Lower leg skin (tissue), 3 donors: Measurements from ENCODE around the gene MAP3K5.

Source experiments
- CTCF ChIP-seq, 3 donors: fragments of 450-650 bp; IDR thresholded peaks; one replicate each; pipeline ENCODE4 v1.5.1; 2016; ENCODE audit warnings: antibody characterized with exemption in 3 of 3, mild to moderate bottlenecking in 3 of 3, moderate library complexity in 2 of 3
- POLR2A ChIP-seq, 2 donors: fragments of 450-650 bp; IDR thresholded peaks; one replicate each; pipeline ENCODE4 v1.6.1; 2016 to 2017; ENCODE audit warnings: antibody characterized with exemption in 2 of 2, mild to moderate bottlenecking in 1 of 2, moderate library complexity in 1 of 2

DNA sequence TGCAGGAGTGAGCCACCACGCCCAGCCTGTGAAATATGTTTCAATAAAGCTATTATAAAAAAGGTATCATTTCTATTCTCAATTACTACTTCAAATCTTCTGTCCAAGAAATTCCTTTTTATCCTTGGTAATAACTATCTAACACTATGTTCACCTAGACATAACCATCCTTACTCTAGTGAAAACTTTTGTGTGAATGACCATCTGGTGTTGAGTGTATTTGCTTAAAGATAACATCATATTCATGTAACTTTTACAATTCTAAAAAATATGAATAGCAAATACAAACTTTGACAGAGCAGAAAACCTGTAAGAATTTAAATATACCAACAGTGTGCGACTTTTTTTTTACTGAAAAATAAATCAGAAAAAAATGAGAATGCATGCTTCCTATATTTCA, 96.9 kb downstream of the MAP3K5 start:
- TF ChIP-seq CTCF (IDR thresholded peaks at IDR 0.05) (no peak), POLR2A (IDR thresholded peaks at IDR 0.05) (no peak)
